NCI-H345 (cell line): ENCODE results near the gene APLNR.

Experiments
- DNase-seq: peaks from one replicate; lab custom pipeline; 2025; lab: John Stamatoyannopoulos, UW

APLNR gene

GRCh38 chr11:57251491-57252104, 14.5 kb upstream of the APLNR start:
- no peak for DNase-seq

- DNase-seq, result no peak
Measured at GRCh38 chr11:57251037-57251436, 14.0 kb upstream of the APLNR start.

GRCh38 chr11:57249384-57250319, 12.6 kb upstream of the APLNR start:
- DNase-seq, result peak; percentile 30

- DNase-seq, result peak; percentile 41
Measured at GRCh38 chr11:57248780-57249383, 11.8 kb upstream of the APLNR start.

- no peak for DNase-seq
Measured at GRCh38 chr11:57244911-57245310, 7.9 kb upstream of the APLNR start.

- no peak for DNase-seq
Measured at GRCh38 chr11:57241353-57241972, 4.4 kb upstream of the APLNR start.

GRCh38 chr11:57240757-57241156, 3.7 kb upstream of the APLNR start:
- DNase-seq, result no peak

GRCh38 chr11:57240007-57240406, 3.0 kb upstream of the APLNR start:
- DNase-seq, result no peak

GRCh38 chr11:57239348-57239747, 2.3 kb upstream of the APLNR start:
- no peak for DNase-seq

GRCh38 chr11:57235761-57236703, 1.0 kb downstream of the APLNR start:
- no peak for DNase-seq

- DNase-seq, result no peak
Measured at GRCh38 chr11:57233702-57234101, 3.3 kb downstream of the APLNR start.

GRCh38 chr11:57231539-57232253, 5.4 kb downstream of the APLNR start:
- DNase-seq, result no peak

GRCh38 chr11:57230791-57231538, 6.1 kb downstream of the APLNR start:
- DNase-seq, result no peak

- no peak for DNase-seq
Measured at GRCh38 chr11:57230316-57230715, 6.7 kb downstream of the APLNR start.

GRCh38 chr11:57228600-57228999, 8.4 kb downstream of the APLNR start:
- no peak for DNase-seq

- no peak for DNase-seq
Measured at GRCh38 chr11:57224537-57224936, 12.5 kb downstream of the APLNR start.

GRCh38 chr11:57224128-57224527, 12.9 kb downstream of the APLNR start:
- no peak for DNase-seq

- DNase-seq, result no peak
Measured at GRCh38 chr11:57223601-57224000, 13.4 kb downstream of the APLNR start.

GRCh38 chr11:57222239-57222638, 14.8 kb downstream of the APLNR start:
- no peak for DNase-seq

GRCh38 chr11:57219021-57219627, 17.9 kb downstream of the APLNR start:
- no peak for DNase-seq
